ENCODE data around the gene DAPK2. TPM values are rescaled to one million over a fixed set of nuclear protein-coding genes. Genes with fewer than 3 reads are reported as not detected.

DAPK2 gene
- total RNA-seq, 1 donor from 2014 or later, result 2.4 TPM

DNA sequence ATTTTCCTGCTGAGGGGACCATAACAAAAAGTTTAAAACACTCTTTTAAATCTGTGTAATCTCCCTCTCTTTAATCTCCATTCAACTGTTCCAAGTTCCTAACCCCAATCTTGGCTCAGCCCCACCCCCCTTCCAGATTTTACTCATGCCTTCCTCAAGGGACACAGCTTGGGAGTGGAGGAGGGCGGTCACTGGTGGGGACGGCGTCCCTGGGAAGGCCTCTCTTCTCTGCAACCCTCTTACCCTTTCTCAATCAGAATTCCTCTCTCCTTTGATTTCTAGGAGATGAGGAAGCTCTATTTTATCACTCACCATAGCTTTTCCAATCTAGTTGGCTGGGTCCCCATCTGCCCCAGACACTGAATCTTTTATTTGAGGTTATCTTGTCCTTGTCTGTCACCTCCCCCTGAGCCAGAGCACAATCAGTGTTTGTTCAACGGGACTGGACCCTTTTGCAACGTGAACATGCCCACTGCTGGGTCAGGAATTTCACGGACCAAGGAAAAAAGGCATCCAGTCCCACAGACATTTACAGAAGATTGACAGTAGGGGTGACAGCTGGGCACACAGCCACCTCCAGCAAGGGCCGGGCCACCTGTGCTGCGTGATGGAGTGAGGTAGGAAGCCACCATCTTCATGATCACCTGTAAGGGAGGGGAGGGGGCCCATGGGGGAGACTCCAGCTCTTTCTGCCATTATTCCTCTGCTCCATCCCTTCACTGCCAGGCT is 128.5 kb downstream of the DAPK2 start:
- no peak for DNase-seq (ENCODE audit: low spot score in 2 of 2)
- TF ChIP-seq CTCF (IDR thresholded peaks at IDR 0.05), result no peak
- no peaks in the 10 kb centered on the region for H3K9me3 ChIP-seq
- H3K27me3 ChIP-seq, result no peaks in the 10 kb centered on the region
- H3K36me3 ChIP-seq, result no peaks in the 10 kb centered on the region
- no peak overlapping the region for H3K27ac ChIP-seq
- H3K4me1 ChIP-seq, result peaks cover 0 to 3% of the 10 kb centered on the region in 2 donors
- no peak overlapping the region for H3K4me3 ChIP-seq
- intact Hi-C loops (cut with DNase I), result no loop called here

DNA sequence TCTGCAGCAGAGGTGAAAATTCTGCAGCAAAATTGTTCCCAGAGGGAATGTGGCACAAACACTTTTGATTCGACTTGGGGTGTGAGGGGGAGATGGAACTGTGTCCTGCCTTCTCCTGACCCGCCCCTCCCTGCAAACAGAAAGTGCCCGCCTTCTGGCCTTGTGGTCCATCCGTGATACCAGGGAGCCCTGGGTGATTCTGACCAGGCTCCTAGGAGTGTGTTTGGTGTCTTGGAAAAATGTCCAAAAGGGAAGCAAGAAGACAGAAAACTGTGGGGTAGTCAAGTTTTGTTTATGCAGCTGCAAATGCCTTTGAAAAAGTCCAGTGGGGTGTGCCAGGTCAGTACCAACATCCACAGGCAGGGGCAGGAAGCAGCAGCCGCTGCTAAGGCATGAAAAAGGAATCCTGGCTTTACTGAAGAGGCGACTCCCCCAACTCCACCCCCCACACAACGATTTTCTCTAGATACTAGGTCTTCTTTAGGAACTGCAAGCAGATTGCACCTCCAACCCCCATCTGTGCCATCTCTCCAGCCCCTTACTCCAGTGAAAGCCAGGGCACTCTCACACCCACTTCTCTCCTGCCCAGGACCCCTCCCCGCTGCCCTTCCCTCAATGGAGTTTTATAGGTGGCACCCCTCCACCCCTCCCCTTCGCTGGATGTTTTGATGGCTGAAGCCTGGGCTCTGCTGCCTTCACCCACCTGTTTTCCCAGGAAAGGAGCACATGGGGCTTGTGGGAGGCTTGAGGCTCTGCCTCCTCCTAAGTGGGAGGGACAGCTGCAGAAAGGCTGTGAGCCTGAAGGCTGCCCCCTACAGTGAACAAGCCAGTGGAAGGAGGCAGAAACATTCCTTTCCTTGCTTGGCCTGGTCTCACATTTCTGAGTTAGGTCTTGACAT is 130.2 kb downstream of the DAPK2 start:
- peak; percentile 14 to 45 (median 38) for TF ChIP-seq CTCF (IDR thresholded peaks at IDR 0.05)
- H3K4me1 ChIP-seq, result peaks cover 0 to 3% of the 10 kb centered on the region in 2 donors
- H3K36me3 ChIP-seq, result no peaks in the 10 kb centered on the region
- intact Hi-C loops (cut with DNase I), result no loop called here
- H3K9me3 ChIP-seq, result no peaks in the 10 kb centered on the region
- DNase-seq (ENCODE audit: low spot score in 2 of 2), result no peak
- no peaks in the 10 kb centered on the region for H3K27me3 ChIP-seq
- no peak overlapping the region for H3K27ac ChIP-seq
- no peak overlapping the region for H3K4me3 ChIP-seq

DNA sequence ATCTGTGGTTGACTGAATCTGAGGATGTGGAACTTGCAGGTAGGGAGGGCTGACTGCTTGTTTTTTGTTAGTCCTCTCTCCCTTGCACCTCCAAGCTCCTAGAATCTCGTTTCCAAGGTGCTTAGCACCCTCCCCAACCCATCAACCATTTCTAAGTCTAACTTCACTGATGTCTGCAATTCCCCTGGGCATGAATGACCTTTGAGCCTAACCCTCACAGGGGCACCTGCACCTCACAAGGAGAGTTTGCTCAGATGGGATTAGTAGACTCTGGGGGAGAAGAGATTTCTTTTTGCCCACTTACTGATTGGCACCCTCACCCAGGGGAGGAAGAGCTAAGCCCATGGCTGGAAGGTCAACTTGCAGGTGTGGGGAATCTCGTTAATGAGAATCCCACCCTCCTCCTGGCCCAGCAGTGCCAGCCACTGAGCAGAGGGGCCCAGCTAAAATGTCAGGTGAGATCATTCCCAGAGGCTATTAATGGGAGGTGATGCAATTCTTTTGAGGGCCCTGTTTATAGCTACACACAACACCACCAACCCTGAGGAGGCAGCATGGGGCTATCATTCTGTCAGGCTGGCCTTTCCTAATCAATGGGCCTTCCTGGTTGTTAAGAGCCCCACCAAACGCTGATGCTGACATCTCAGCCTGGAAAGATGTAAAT is 130.9 kb downstream of the DAPK2 start:
- H3K27me3 ChIP-seq, result no peaks in the 10 kb centered on the region
- intact Hi-C loops (cut with DNase I), result no loop called here
- H3K4me1 ChIP-seq, result peaks cover 0 to 3% of the 10 kb centered on the region in 2 donors
- no peaks in the 10 kb centered on the region for H3K9me3 ChIP-seq
- H3K27ac ChIP-seq, result no peak overlapping the region
- TF ChIP-seq CTCF (IDR thresholded peaks at IDR 0.05), result no peak
- no peak for DNase-seq (ENCODE audit: low spot score in 2 of 2)
- H3K4me3 ChIP-seq, result no peak overlapping the region
- no peaks in the 10 kb centered on the region for H3K36me3 ChIP-seq

DNA sequence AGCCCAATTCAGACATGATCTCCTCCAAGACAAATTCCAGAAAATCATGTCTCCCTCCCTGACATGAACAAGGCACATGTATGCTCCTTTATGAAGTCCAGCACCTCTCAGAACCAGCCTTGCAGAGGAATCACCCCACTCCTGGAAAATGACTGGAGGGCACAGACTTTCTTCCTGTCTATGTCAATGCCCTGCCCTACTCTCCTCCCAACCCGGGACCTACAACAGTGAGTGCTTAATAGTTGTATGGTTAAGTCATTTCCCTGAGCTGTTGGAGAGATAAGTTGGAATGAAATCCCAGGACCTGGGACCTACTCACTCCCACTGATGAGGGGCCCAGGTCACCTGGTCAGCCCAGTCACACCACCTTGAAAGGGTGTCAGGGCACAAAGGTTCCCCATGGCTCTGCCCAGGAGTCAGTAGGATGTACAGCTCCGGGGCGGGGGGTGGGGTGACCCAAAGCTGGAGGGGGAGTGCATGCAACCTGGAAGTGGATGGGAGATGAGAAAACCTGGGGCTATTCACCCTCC is 132.4 kb downstream of the DAPK2 start:
- intact Hi-C loops (cut with DNase I), result no loop called here
- H3K27ac ChIP-seq, result no peak overlapping the region
- no peaks in the 10 kb centered on the region for H3K36me3 ChIP-seq
- no peak overlapping the region for H3K4me3 ChIP-seq
- H3K27me3 ChIP-seq, result no peaks in the 10 kb centered on the region
- DNase-seq (ENCODE audit: low spot score in 2 of 2), result no peak
- no peaks in the 10 kb centered on the region for H3K9me3 ChIP-seq
- H3K4me1 ChIP-seq, result peaks cover 0 to 14% of the 10 kb centered on the region in 2 donors
- TF ChIP-seq CTCF (IDR thresholded peaks at IDR 0.05), result no peak

DNA sequence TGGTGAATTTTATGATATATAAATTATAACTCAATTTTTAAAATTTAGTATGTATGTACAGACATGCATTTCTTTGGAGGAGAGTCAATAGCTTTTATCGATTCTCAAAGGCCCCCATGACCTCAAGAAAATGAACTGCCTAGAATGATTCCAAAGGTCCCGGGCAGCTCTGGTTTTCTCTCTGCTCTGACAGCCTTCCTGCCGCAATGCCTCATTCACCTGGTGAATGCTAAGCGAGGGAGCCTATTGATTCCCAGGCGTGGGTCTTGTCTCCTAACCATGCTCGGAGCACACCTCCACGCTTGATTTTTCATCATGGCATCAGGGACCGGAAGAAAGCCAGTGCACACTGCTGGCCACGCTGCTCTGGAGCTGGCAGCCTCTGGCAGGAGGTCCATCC is 132.9 kb downstream of the DAPK2 start:
- H3K4me1 ChIP-seq, result peaks cover 0 to 18% of the 10 kb centered on the region in 2 donors
- H3K9me3 ChIP-seq, result no peaks in the 10 kb centered on the region
- no peaks in the 10 kb centered on the region for H3K36me3 ChIP-seq
- intact Hi-C loops (cut with DNase I), result no loop called here
- H3K27ac ChIP-seq, result no peak overlapping the region
- no peak for DNase-seq (ENCODE audit: low spot score in 2 of 2)
- H3K27me3 ChIP-seq, result no peaks in the 10 kb centered on the region
- TF ChIP-seq CTCF (IDR thresholded peaks at IDR 0.05), result no peak
- no peak overlapping the region for H3K4me3 ChIP-seq

Data from ascending aorta (tissue), 2 donors.